Measurements from ENCODE around the gene RHBDF2. TPM values are rescaled to one million over a fixed set of nuclear protein-coding genes. Genes with fewer than 3 reads are reported as not detected.

The RHBDF2 gene
- total RNA-seq, 2 donors from 2014 or later, result 11.6 to 23.9 TPM

DNA sequence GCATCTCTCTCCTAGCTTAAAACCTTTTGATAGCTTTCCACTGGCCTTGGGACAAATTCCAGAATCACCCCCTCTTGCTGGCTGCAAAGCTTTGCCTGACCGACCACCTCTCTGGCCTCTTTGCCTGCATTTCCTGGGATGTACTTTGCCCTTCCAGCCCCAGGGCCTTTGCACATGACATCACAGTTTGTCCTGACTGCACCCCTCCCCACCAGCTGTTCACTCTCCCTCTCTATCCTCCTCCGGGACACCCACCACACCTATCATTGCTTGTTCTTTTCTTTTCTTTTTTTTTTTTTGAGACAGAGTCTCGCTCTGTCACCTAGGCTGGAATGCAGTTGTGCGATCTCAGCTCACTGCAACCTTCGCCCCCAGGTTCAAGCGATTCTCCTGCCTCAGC lies 25.9 kb downstream of the RHBDF2 start:
- Histone ChIP-seq H3K4me3 (no peak overlapping the region), H3K9ac (ENCODE audit: low read depth in 2 of 2, low read length in 2 of 2) (no peak overlapping the region), H3K9me3 (no peaks in the 10 kb centered on the region), H3K4me1 (no peaks in the 10 kb centered on the region), H3K27me3 (no peaks in the 10 kb centered on the region), H3K36me3 (no peaks in the 10 kb centered on the region), H3K27ac (no peak overlapping the region)
- intact Hi-C loops (cut with DNase I), result no loop called here
- TF ChIP-seq, protein P1, sequence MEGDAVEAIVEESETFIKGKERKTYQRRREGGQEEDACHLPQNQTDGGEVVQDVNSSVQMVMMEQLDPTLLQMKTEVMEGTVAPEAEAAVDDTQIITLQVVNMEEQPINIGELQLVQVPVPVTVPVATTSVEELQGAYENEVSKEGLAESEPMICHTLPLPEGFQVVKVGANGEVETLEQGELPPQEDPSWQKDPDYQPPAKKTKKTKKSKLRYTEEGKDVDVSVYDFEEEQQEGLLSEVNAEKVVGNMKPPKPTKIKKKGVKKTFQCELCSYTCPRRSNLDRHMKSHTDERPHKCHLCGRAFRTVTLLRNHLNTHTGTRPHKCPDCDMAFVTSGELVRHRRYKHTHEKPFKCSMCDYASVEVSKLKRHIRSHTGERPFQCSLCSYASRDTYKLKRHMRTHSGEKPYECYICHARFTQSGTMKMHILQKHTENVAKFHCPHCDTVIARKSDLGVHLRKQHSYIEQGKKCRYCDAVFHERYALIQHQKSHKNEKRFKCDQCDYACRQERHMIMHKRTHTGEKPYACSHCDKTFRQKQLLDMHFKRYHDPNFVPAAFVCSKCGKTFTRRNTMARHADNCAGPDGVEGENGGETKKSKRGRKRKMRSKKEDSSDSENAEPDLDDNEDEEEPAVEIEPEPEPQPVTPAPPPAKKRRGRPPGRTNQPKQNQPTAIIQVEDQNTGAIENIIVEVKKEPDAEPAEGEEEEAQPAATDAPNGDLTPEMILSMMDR (IDR thresholded peaks at IDR 0.05), result no peak
- DNase-seq, result no peak

GRCh38 chr17:76474894-76475293 lies 26.3 kb downstream of the RHBDF2 start:
- H3K4me1 ChIP-seq, result no peaks in the 10 kb centered on the region

DNA sequence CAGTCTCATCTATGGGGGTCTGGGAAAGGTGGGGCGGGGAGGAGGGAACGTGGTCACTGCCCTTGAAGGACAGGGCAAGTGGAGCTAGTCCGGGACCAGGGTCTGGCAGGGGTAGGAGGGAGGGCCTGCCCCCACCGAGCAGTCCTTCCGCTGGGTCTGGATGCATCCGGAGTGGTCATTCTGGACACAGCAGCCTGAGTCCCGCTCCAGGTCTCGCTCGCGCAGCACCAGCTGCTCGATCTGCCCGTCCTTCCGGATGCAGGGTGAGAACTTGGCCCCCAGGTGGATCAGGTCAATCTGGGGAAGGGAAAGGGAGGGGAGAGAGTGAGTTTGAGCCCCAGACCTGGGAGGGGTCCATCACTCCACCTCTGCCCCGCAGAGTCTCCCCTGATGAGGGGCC lies 27.0 kb downstream of the RHBDF2 start:
- H3K9me3 ChIP-seq, result no peaks in the 10 kb centered on the region
- H3K27ac ChIP-seq, result no peak overlapping the region
- intact Hi-C loops (cut with DNase I), result no loop called here
- no peaks in the 10 kb centered on the region for H3K36me3 ChIP-seq
- H3K4me1 ChIP-seq, result no peaks in the 10 kb centered on the region
- TF ChIP-seq, protein P1 (IDR thresholded peaks at IDR 0.05), result no peak
- H3K9ac ChIP-seq (ENCODE audit: low read depth in 2 of 2, low read length in 2 of 2), result no peak overlapping the region
- DNase-seq, result no peak
- no peaks in the 10 kb centered on the region for H3K27me3 ChIP-seq
- H3K4me3 ChIP-seq, result no peak overlapping the region

More at GRCh38 chr17:76474894-76475293, 26.3 kb downstream of the RHBDF2 start:
- no peak overlapping the region for H3K9ac ChIP-seq (ENCODE audit: low read depth in 2 of 2, low read length in 2 of 2)
- no peak for DNase-seq
- H3K9me3 ChIP-seq, result no peaks in the 10 kb centered on the region
- intact Hi-C loops (cut with DNase I), result no loop called here
- no peaks in the 10 kb centered on the region for H3K36me3 ChIP-seq
- H3K4me3 ChIP-seq, result no peak overlapping the region
- H3K27me3 ChIP-seq, result no peaks in the 10 kb centered on the region
- TF ChIP-seq, protein P1 (IDR thresholded peaks at IDR 0.05), result no peak
- no peak overlapping the region for H3K27ac ChIP-seq

- no peaks in the 10 kb centered on the region for H3K36me3 ChIP-seq
- TF ChIP-seq, protein P1 (IDR thresholded peaks at IDR 0.05), result no peak
These were observed 27.7 kb downstream of the RHBDF2 start for GRCh38 chr17:76473541-76473985.

DNA sequence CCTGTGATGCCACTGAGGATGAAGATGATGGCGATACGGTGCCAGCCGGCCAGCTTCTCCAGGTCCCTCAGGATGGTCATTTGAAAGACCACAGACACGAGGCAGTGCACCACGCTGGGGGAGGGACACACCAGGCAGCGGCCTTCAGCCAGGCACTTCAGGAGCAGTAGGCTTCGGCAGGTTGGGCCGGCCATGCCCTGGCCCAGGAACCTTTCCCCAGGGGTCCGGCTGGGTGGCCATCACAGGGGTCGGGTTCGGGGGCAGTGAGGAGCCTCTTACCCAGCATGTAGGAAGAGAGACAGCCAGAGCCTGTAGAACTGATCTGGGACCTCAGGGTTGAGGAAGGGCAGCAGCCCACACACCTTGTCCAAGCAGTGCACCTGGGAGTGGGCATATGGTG lies 28.5 kb downstream of the RHBDF2 start:
- TF ChIP-seq, protein P1 (IDR thresholded peaks at IDR 0.05), result no peak
- Histone ChIP-seq H3K4me1 (no peaks in the 10 kb centered on the region), H3K36me3 (no peaks in the 10 kb centered on the region), H3K4me3 (no peak overlapping the region), H3K9ac (ENCODE audit: low read depth in 2 of 2, low read length in 2 of 2) (no peak overlapping the region), H3K27ac (no peak overlapping the region), H3K9me3 (no peaks in the 10 kb centered on the region), H3K27me3 (no peaks in the 10 kb centered on the region)
- intact Hi-C loops (cut with DNase I), result no loop called here
- no peak for DNase-seq

More at GRCh38 chr17:76473541-76473985, 27.7 kb downstream of the RHBDF2 start:
- no peak for DNase-seq
- Histone ChIP-seq H3K27me3 (no peaks in the 10 kb centered on the region), H3K9ac (ENCODE audit: low read depth in 2 of 2, low read length in 2 of 2) (no peak overlapping the region), H3K4me1 (no peaks in the 10 kb centered on the region), H3K9me3 (no peaks in the 10 kb centered on the region), H3K4me3 (no peak overlapping the region), H3K27ac (no peak overlapping the region)
- intact Hi-C loops (cut with DNase I), result no loop called here
